AG04450 (cell line): ENCODE data around the gene BRD3OS. TPM values are rescaled to one million over a fixed set of nuclear protein-coding genes. Genes with fewer than 3 reads are reported as not detected.

Experiments
- CTCF ChIA-PET: fragments of 300-600, 350-600 bp; formaldehyde crosslinking; extraction: SDS; loops from one replicate; lab custom pipeline; 2022; ENCODE audit warnings: antibody characterized with exemption, inconsistent platforms; lab: Charles Lee
- POLR2A ChIA-PET: fragments of 350-600 bp; formaldehyde crosslinking; extraction: SDS; loops from one replicate; lab custom pipeline; 2021; ENCODE audit warnings: antibody characterized with exemption, inconsistent platforms; lab: Yijun Ruan, JAX
- DNase-seq: peaks from one replicate; pipeline ENCODE4 v3.0.0-alpha.2; 2011; ENCODE audit warnings: low read depth, low spot score
- H3K27ac ChIP-seq: one replicate; pipeline ENCODE4 v1.5.1; 2012; ENCODE audit warnings: low read depth, low read length, control low read depth
- H3K27me3 ChIP-seq: one replicate; pipeline ENCODE4 v1.6.0; 2012; ENCODE audit warnings: low read length; ENCODE audit not compliant: control insufficient read depth, insufficient read depth
- H3K4me3 ChIP-seq: 2 replicates; pipeline ENCODE4 v1.5.1; 2011; ENCODE audit warnings: mild to moderate bottlenecking, low read depth, low read length, control low read depth
- H3K9me3 ChIP-seq: 2 replicates; pipeline ENCODE4 v1.5.1; 2012; ENCODE audit warnings: low read length; ENCODE audit not compliant: control insufficient read depth, insufficient read depth
- polyA plus RNA-seq: library from polyadenylated mRNA; depleted of rRNA; stranded (reverse); fragments of >200 nt; gene quantifications from 2 replicates; pipeline ENCODE4 v1.2.3, GENCODE V29; 2011
- TF ChIP-seq, protein P1 (sequence below): IDR thresholded peaks from 2 replicates; pipeline ENCODE4 v1.5.1; 2011; ENCODE audit warnings: low read depth, low read length, control low read depth, inconsistent platforms

The BRD3OS gene
- polyA plus RNA-seq, 1 experiment = 20.2 TPM

DNA sequence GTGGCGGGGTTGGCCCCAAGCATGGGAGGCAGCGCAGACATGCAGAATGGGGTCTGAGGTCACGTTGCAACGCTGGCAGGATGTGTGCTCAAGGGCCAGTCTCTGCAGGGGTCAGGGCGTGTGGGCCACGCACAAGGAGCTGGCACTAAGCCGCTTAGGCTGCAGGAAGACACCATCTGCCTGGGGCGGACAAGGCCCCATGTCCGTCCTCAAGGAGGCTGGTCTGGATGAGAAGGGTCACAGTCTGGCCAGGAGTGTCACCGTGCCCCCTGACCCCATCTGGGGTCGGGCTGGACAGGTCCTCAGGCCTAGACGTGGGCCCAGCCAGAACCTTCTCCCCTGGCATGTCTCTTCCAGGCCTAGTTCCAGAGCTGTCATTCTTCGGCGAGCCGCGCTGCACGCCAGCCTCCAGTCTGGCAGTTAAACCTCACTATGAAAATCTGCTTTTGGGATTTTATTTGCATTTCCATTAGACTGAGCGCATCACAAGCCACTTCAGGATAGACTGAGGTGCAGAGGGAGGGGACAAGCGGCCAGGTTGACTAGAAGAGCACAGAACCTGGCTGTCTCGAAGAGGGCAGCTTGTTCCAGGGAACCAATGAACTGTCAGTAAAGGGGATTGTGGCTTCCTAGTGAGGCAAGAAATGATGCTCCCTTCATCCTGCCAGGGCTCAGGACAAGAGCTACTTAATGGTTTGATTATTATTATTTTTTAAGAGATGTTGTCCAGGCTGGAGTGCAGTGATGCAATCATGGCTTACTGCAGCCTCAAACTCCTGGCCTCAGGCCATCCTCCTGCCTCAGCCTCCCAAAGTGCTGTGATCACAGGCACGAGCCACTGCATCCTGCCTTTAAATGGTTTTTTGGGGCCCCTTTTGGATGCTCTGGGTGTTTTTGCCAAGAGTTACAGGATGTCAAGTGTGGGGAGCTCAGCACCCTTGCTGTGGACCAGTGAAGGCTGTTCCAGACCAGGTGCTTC lies 4.3 kb downstream of the BRD3OS start:
- H3K9me3 ChIP-seq = peaks cover 2% of the 10 kb centered on the region; the same call in 1 of the 2 replicates
- CTCF ChIA-PET = interaction anchor here (0.7 kb wide), 1 partner anchor 107 kb away, joined by 4 read pairs; no protein-coding TSS in a partner anchor
- TF ChIP-seq, protein P1, sequence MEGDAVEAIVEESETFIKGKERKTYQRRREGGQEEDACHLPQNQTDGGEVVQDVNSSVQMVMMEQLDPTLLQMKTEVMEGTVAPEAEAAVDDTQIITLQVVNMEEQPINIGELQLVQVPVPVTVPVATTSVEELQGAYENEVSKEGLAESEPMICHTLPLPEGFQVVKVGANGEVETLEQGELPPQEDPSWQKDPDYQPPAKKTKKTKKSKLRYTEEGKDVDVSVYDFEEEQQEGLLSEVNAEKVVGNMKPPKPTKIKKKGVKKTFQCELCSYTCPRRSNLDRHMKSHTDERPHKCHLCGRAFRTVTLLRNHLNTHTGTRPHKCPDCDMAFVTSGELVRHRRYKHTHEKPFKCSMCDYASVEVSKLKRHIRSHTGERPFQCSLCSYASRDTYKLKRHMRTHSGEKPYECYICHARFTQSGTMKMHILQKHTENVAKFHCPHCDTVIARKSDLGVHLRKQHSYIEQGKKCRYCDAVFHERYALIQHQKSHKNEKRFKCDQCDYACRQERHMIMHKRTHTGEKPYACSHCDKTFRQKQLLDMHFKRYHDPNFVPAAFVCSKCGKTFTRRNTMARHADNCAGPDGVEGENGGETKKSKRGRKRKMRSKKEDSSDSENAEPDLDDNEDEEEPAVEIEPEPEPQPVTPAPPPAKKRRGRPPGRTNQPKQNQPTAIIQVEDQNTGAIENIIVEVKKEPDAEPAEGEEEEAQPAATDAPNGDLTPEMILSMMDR = no peak
- no peak overlapping the region for H3K4me3 ChIP-seq
- no peak overlapping the region for H3K27ac ChIP-seq
- DNase-seq = no peak
- no peaks in the 10 kb centered on the region for H3K27me3 ChIP-seq
- POLR2A ChIA-PET = no interaction called here

DNA sequence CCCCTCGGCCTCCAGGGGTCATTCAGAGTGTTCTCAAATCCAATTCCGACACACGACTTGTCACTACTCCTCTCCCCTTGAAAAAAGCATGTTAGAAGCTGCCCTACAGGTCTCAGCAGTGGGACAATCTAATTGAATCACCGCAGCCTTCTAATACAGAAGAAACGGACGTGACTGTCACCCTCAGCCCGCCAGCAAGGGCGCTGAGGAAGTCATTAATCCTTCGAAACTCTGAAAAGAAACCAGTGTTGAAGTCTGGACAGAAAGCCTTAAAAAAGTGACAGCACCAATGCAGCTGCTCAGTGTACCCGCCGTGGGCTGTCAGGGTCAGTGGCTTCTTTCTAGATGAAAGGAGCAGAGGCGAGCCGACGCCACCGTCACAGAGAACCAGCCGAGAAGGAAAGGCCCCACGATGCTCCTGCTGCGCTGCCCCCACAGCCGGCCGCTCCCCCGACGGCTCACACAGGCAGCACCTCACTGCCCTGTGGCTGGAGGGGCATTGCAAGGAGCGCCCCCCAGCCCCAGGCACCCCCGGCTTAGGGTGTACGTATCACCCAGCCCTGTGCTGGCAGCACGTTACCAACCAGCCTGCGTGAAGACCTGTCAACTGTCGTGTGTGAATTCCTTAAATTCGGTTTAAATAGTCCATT lies 5.7 kb downstream of the BRD3OS start:
- Histone ChIP-seq H3K4me3 (no peak overlapping the region), H3K27ac (no peak overlapping the region), H3K9me3 (peaks cover 2% of the 10 kb centered on the region; the same call in 1 of the 2 replicates), H3K27me3 (no peaks in the 10 kb centered on the region)
- TF ChIP-seq, protein P1 = no peak
- ChIA-PET POLR2A (no interaction called here), CTCF (interaction anchor here (0.7 kb wide), 1 partner anchor 105 kb away, joined by 4 read pairs; no protein-coding TSS in a partner anchor)
- no peak for DNase-seq

DNA sequence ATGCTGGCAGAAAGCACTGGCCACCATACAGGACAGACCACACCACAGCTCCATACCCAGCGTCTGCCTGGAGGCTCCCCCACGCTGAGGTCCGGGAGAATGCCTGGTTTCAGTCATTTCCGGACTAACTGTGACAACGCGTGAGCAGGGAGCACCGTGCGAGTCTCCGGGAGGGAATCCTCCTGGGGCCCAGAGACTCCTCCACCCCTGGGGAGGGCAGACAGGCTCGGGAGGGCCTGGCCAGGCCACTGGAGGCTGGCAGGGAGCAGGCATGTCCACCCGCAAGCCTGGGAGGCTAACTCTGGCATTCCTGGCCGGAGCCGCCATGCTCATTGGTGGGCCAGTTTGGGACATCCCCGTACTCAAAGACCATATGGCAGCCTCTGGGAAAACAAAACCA lies 6.5 kb downstream of the BRD3OS start:
- H3K27me3 ChIP-seq = no peaks in the 10 kb centered on the region
- TF ChIP-seq, protein P1 = no peak
- DNase-seq = no peak
- CTCF ChIA-PET = interaction anchor here (0.6 kb wide), 1 partner anchor 249 kb away, joined by 4 read pairs; no protein-coding TSS in a partner anchor
- peaks cover 2% of the 10 kb centered on the region; the same call in 1 of the 2 replicates for H3K9me3 ChIP-seq
- no peak overlapping the region for H3K4me3 ChIP-seq
- POLR2A ChIA-PET = no interaction called here
- no peak overlapping the region for H3K27ac ChIP-seq

DNA sequence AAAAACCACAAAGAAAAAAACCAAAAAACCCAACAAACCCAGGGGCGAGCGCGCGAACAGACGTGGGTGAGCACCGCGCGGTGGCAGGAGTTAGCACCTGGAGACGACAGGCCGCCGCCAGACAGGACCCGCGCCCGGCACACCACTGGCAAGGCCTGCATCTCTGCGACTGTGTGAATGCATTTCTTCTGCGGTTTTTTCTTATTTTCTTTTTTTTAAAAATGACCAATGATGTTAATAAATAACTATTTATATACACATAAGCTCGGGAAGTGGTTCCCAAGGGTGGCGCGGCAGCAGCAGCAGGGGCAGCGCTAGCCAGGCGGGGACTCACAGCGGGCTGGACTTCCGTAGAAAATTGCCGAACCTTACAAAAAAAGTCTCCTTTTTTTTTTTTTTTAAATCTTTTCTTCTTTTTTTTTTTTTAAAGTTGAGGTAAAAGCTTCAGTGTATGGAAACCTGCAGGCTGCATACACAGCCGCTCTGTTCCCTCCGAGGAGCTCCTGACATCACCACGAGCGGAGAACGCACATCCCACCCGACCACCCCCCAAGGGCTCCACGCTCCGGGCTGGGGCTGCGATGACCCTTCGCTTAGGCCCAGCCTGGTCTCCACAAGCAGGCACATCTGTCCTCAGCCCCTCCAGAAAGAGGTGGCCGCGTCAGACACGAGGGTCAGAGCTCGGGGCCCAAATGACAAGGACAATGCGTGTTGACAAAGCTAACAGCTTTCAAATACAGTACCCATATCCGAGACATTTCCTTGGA lies 7.4 kb downstream of the BRD3OS start:
- Histone ChIP-seq H3K9me3 (peaks cover 2% of the 10 kb centered on the region; the same call in 1 of the 2 replicates), H3K4me3 (no peak overlapping the region), H3K27ac (no peak overlapping the region), H3K27me3 (no peaks in the 10 kb centered on the region)
- DNase-seq = no peak
- TF ChIP-seq, protein P1 = no peak
- POLR2A ChIA-PET = interaction anchor here (0.7 kb wide), 1 partner anchor 20 kb away, joined by 6 read pairs; no protein-coding TSS in a partner anchor
- CTCF ChIA-PET = interaction anchor here (0.6 to 0.7 kb wide), 3 partner anchors 19 to 250 kb away, joined by 3 to 4 read pairs (median 3); no protein-coding TSS in a partner anchor
